ENCODE measurements around the gene ADPRH.
"Not testable (repeated sequence)": the region's sequence is repeated elsewhere in the genome, so short reads cannot be mapped to it uniquely, and the experiment has no call there.

The ADPRH gene

DNA sequence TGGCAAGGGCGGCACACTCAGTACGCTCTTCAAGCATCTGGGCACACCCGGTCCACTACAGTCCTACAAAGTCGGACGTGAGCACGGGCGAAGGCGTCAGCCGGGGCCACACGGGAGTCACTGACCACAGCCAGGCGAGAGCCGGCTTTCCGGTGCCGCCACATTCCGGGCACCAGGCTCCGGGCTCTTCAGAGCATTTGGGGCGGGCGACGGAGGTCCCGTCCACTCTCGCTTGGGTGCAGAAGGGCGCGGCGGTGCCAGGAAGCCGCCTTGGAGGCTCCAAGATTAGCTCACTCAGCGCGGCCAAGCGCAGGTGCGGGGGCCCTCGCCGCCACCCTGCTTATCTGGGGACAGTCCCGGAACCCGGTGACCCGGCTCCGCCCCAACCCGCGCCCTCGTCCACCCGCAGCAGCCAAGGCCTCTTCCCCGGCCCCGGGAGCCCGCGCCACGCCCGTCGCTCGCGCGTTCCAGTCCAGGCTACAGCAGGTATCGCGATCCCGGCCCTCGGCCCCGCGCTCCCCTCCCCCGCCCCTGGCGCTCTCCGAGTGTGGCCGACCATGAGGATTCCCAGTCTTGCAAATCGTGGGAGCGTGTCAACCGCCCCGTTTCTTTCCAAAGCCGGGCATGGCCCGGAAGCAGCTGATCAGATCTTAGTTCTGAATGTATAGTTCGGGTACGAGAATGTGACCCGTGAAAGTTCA is at the start of gene ADPRH:
Gene ADPRH (plus strand): TSS at position 127 of the 701 bp plus-strand sequence. CDS start 2,678 bp downstream, outside the sequence.
- H3K4me1 Mint-ChIP-seq = peaks cover 26% of the 10 kb centered on the region
- peak; percentile 72 for DNase-seq
- H3K36me3 Mint-ChIP-seq (ENCODE audit: low read depth) = peaks cover 4% of the 10 kb centered on the region
- peak within 1 kb of the TSS; percentile 92 for H3K27ac Mint-ChIP-seq
- H3K9me3 Mint-ChIP-seq = no peaks in the 10 kb centered on the region
- peak within 1 kb of the TSS; percentile 84 for H3K4me3 Mint-ChIP-seq
- H3K27me3 Mint-ChIP-seq = peaks cover 6% of the 10 kb centered on the region
- peak; percentile 72 for ATAC-seq

DNA sequence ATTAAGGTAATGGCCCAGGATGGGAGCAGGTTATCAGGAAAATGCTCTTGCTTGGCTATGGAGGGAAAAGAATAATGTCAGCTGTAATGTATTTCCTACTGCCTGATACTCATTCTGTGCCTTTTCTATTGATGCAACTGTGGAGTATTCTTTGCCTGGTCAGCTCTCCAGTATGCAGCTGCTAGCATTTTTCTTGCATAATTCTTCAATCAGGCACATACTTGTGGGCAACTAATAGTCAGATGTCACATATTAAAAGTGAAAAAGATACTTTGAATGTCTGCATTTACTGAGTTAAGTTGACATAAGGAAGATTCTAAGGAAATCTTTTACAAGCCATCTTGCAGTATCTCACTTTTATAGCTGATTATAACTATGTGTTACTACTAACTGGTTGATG is 49.4 kb upstream of the ADPRH start:
- H3K27ac Mint-ChIP-seq = no peak overlapping the region
- H3K4me1 Mint-ChIP-seq = no peaks in the 10 kb centered on the region
- H3K27me3 Mint-ChIP-seq = no peaks in the 10 kb centered on the region
- peaks cover 11% of the 10 kb centered on the region for H3K36me3 Mint-ChIP-seq (ENCODE audit: low read depth)
- DNase-seq (no peak), ATAC-seq (no peak)
- H3K9me3 Mint-ChIP-seq = no peaks in the 10 kb centered on the region
- H3K4me3 Mint-ChIP-seq = no peak overlapping the region

DNA sequence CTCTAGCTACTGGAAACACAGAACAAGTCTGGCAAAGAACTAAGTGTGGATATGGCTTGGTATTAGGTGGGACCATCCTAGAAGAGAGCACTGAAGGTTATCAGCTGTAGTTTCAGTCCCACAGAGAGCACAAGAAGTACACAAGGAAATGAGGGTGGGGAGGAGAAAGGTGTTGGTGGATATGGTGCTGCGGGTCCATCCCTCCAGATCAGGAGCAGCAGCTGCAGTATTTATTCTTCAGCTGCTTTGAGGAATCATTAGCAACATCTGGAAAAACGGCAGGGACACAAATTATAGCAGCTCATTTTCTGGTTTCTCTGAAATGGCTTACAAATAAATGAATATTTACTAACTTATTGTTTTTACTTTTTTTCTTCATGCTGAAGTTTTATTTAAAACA is 48.8 kb upstream of the ADPRH start:
- H3K36me3 Mint-ChIP-seq (ENCODE audit: low read depth) = peaks cover 9% of the 10 kb centered on the region
- DNase-seq = no peak
- no peak overlapping the region for H3K27ac Mint-ChIP-seq
- H3K4me3 Mint-ChIP-seq = no peak overlapping the region
- ATAC-seq = no peak
- no peaks in the 10 kb centered on the region for H3K4me1 Mint-ChIP-seq
- no peaks in the 10 kb centered on the region for H3K9me3 Mint-ChIP-seq
- H3K27me3 Mint-ChIP-seq = no peaks in the 10 kb centered on the region

DNA sequence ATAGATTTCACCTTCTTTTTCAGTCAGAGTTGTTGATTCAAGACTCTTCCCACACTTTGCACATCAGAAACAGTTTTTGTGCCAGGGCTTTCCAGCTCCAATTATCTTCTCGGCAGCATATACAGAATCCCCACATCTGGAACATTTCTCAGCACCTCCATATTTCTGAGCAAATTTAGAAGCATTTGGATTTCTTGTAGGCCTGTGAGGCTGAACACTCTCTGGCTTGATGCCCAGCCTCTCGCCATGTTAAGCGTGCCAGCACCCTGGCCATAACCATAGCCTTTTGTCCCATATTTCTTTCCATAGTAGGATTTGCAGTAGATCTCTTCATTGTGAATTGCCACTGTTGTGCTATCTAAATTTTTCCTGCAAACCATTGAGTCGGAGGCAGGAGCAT is 48.1 kb upstream of the ADPRH start:
- Mint-ChIP-seq H3K4me3 (no peak overlapping the region), H3K4me1 (no peaks in the 10 kb centered on the region), H3K27ac (no peak overlapping the region), H3K9me3 (no peaks in the 10 kb centered on the region), H3K27me3 (no peaks in the 10 kb centered on the region), H3K36me3 (ENCODE audit: low read depth) (peaks cover 4% of the 10 kb centered on the region)
- no peak for ATAC-seq
- no peak for DNase-seq

DNA sequence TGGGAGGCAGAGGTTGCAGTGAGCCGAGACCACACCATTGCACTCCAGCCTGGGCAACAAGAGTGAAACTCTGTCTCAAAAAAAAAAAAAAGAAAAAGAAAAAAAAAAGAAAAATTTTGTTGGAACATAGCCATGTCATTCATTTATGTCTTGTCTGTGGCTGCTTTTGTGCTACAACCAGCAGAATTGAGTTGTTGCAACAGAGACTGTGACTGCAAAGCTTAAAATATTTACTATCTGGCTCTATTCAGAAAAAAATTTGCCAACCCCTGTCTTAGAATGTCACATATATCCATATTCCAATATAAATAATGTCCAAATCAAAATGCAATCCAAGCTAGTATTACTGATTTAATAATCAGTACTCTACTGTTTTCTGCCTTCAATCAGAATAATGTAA is 45.0 kb upstream of the ADPRH start:
- Mint-ChIP-seq H3K27ac (no peak overlapping the region), H3K4me1 (peaks cover 5% of the 10 kb centered on the region), H3K36me3 (ENCODE audit: low read depth) (peaks cover 3% of the 10 kb centered on the region), H3K27me3 (no peaks in the 10 kb centered on the region), H3K4me3 (no peak overlapping the region), H3K9me3 (no peaks in the 10 kb centered on the region)
- no peak for ATAC-seq
- no peak for DNase-seq

DNA sequence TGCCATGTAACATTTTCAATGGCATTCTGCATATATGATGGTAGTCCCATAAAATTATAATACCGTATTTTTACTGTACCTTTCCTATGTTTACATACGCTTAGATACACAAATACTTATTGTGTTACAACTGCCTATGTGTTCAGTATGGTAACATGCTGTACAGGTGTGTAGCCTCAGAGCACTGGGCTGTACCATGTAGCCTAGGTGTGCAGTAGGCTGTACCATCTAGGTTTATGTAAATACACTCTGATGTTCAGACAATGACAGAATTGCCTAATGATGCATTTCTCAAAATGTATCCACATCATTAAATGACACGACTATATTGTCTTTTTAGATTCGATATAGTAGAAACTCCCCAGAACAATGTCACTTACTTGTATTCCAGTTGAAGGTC is 42.5 kb upstream of the ADPRH start:
- Mint-ChIP-seq H3K4me3 (no peak overlapping the region), H3K27me3 (no peaks in the 10 kb centered on the region), H3K9me3 (no peaks in the 10 kb centered on the region), H3K4me1 (peaks cover 13% of the 10 kb centered on the region), H3K36me3 (ENCODE audit: low read depth) (no peaks in the 10 kb centered on the region), H3K27ac (no peak overlapping the region)
- ATAC-seq (no peak), DNase-seq (no peak)

DNA sequence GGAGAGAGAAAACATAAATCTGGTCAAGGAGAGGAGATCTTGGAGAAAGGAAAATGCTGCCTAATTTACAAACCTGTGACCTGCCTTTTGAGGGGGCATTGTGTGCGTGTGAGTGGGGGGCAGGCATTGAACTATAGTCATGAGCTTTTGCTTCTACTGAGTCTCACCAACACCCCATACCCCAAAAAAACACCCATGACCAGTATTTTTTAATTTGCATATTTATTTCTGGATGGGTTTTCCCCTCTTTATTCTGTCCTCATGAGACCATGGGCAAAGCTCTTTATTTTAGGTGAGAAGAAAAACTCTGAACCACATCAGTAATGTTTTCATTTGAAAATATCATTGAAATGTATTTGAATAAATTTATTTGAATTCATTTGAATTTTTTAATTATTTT is 40.5 kb upstream of the ADPRH start:
- Mint-ChIP-seq H3K27me3 (no peaks in the 10 kb centered on the region), H3K9me3 (peaks cover 3% of the 10 kb centered on the region), H3K4me3 (no peak overlapping the region), H3K4me1 (peaks cover 22% of the 10 kb centered on the region), H3K36me3 (ENCODE audit: low read depth) (peaks cover 4% of the 10 kb centered on the region), H3K27ac (no peak overlapping the region)
- DNase-seq = no peak
- ATAC-seq = no peak

DNA sequence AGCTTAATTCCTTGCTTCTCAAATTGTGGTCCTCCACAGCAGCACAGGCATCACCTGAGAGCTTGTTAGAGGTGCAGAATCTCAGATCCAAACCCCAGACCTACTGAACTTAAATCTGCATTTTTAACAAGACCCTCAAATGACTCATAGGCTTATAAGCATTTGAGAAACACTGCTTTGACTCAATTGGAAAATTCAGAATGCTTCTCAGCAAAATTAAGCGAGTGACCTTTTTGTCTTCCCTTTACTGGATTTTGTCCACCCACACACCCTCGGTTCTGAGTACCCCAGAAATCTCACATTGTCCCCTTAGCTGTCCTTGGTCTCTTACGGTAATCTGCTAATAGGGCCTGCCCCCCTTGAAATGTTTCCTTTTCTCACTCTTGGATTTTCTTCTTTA is 37.7 kb upstream of the ADPRH start:
- Mint-ChIP-seq H3K27ac (peak overlapping the region; percentile 19), H3K4me1 (peaks cover 22% of the 10 kb centered on the region), H3K4me3 (peak overlapping the region; percentile 0), H3K36me3 (ENCODE audit: low read depth) (peaks cover 7% of the 10 kb centered on the region), H3K27me3 (no peaks in the 10 kb centered on the region), H3K9me3 (peaks cover 3% of the 10 kb centered on the region)
- DNase-seq (peak; percentile 16), ATAC-seq (peak; percentile 81)

DNA sequence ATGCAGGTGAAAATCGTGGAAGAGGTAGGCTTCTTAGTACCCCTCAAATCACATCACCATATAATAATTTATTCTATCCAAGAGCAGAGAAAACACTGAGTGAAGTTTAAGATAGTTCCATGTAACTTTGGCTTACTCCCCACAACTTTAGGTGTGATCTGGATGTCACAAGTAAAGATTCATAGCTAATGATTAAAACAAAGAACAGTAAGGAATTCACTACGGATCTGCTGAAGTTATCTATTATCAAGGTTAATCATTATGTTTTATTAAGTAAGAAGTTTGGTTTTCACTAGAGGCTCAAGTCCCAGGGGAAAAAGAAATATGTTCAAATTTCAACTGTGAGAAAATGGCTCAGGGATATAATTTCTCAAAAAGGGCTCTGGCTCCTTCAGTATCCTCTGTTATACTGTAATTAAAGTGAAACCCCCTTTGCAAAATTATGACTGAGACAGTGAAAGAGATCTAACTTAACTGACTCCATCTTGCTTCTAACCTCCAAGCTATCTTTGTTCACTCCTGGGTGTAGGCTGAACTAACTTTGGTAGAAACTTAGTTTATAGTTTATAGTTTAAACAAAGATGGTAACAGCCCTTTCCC is 37.0 kb upstream of the ADPRH start:
- Mint-ChIP-seq H3K27me3 (no peaks in the 10 kb centered on the region), H3K4me3 (no peak overlapping the region), H3K36me3 (ENCODE audit: low read depth) (peaks cover 7% of the 10 kb centered on the region), H3K4me1 (peaks cover 22% of the 10 kb centered on the region), H3K9me3 (peaks cover 3% of the 10 kb centered on the region), H3K27ac (peak overlapping the region; percentile 19)
- DNase-seq = no peak
- no peak for ATAC-seq

DNA sequence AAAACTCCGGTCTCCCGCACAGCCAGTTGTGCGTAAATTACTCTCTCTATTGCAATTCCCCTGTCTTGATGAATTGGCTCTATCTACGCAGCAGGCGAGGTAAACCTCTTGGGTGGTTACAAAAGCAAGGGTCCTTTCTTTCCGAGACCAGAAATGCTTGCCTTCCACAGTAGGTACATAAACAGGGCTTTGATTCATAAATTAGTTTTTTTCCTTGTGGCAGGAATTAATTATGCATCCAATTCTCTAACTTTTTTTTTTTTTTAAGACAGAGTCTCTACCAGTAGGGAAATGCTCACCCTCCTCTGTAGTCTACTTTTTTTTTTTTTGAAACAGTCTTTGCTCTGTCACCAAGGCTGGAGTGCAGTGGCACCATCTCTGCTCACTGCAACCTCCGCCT is 36.1 kb upstream of the ADPRH start:
- peaks cover 22% of the 10 kb centered on the region for H3K4me1 Mint-ChIP-seq
- H3K27me3 Mint-ChIP-seq = no peaks in the 10 kb centered on the region
- H3K27ac Mint-ChIP-seq = peak overlapping the region; percentile 22
- H3K4me3 Mint-ChIP-seq = no peak overlapping the region
- H3K9me3 Mint-ChIP-seq = peaks cover 3% of the 10 kb centered on the region
- peaks cover 7% of the 10 kb centered on the region for H3K36me3 Mint-ChIP-seq (ENCODE audit: low read depth)
- DNase-seq (no peak), ATAC-seq (no peak)

DNA sequence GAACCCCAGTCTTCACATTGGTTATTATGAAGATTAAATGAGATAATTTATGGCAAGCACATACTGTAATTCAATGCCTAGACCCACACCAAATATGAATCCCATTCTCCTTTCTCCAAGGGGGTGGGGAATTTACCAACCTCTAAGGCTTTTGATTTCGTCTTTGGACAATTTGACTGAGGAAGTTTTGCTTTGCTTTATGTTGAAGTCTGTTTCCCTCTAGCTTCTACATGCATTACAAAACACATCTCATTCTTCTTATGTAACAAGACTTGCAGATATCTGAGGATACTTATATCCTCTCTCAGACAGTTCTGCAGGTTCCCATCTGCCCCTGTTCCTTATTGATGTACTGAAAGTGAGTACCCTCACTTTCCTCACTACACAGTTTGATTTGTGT is 32.1 kb upstream of the ADPRH start:
- Mint-ChIP-seq H3K4me1 (peaks cover 4% of the 10 kb centered on the region), H3K36me3 (ENCODE audit: low read depth) (peaks cover 7% of the 10 kb centered on the region), H3K4me3 (no peak overlapping the region), H3K9me3 (peaks cover 3% of the 10 kb centered on the region), H3K27ac (no peak overlapping the region), H3K27me3 (no peaks in the 10 kb centered on the region)
- DNase-seq (no peak), ATAC-seq (no peak)

DNA sequence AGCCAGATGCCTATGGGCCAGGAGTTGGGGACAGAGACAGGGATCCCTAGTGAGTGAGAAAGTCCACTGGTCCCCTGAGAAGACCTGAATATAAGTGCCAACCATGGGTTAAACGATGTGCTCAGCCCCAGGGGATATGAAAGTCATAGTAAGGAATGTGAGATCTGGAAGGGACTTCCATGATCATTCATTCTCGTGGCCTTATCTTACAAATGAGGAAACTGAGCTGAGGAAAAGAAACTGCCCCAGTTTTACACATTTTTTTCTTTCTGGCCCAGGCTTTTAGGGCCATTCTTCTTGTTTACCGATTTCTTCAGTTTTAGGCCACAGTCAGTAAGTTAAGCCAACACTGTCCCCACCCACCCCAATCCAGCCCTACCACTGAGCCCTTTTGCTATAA is 31.0 kb upstream of the ADPRH start:
- Mint-ChIP-seq H3K9me3 (no peaks in the 10 kb centered on the region), H3K4me3 (no peak overlapping the region), H3K27me3 (no peaks in the 10 kb centered on the region), H3K36me3 (ENCODE audit: low read depth) (peaks cover 3% of the 10 kb centered on the region), H3K4me1 (no peaks in the 10 kb centered on the region), H3K27ac (no peak overlapping the region)
- ATAC-seq (no peak), DNase-seq (no peak)

DNA sequence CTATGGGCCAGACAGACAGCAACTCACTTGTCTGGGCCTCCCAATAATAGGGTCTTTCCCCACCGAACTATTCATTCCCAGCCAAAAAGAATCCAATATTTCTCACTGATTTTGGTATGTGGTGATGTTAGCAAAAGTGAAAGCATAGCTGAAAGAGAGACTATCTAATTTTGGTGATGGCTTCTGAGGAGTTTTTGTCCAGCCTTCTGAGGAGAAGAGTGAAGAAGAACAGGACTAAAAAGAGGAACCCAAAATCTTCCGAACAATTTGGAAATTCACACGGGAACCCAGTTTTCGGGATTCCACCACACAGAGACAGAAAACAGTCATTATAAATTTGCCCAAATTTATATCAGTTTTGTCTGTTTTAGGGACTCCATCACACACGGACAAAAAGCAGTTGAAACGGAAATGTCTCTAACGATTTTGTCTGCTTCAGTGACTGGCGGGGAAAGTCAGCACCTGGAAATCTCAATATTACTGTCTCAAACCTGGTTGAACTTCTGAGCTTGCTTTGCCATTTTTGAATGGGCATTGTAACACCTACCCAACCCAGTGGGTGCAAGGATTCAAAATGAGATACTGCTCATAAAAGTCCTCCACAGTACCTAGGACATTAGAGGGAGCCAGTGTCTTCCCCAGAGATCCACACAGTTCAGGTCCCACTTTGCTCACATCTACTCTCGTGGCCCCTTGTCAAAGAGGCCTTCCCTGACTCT is 28.9 kb upstream of the ADPRH start:
- Mint-ChIP-seq H3K4me3 (no peak overlapping the region), H3K9me3 (no peaks in the 10 kb centered on the region), H3K36me3 (ENCODE audit: low read depth) (no peaks in the 10 kb centered on the region), H3K27me3 (no peaks in the 10 kb centered on the region), H3K4me1 (peaks cover 6% of the 10 kb centered on the region), H3K27ac (peak overlapping the region; percentile 46)
- ATAC-seq (no peak), DNase-seq (no peak)

DNA sequence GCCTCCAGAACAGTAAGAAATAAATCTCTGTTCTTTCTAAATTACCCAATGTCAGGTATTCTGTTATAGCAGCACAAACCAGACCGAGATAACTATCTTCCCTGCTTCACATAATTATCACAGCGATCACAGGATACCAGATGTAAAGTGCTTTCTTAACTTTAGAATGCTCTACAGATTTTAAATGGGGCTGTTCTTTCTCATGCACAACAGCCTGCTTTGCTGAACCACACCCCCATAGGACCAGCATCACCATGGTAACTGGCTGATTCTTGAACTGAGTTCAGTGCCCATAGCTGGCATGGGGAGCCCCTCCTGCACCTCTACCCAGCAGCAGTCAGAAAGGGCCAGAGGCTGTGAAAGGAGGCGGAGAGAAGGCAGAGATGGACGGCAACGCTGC is 27.7 kb upstream of the ADPRH start:
- DNase-seq (no peak), ATAC-seq (peak; percentile 4)
- H3K27me3 Mint-ChIP-seq = peaks cover 5% of the 10 kb centered on the region
- H3K4me3 Mint-ChIP-seq = no peak overlapping the region
- no peak overlapping the region for H3K27ac Mint-ChIP-seq
- H3K9me3 Mint-ChIP-seq = no peaks in the 10 kb centered on the region
- H3K36me3 Mint-ChIP-seq (ENCODE audit: low read depth) = no peaks in the 10 kb centered on the region
- H3K4me1 Mint-ChIP-seq = peaks cover 16% of the 10 kb centered on the region

DNA sequence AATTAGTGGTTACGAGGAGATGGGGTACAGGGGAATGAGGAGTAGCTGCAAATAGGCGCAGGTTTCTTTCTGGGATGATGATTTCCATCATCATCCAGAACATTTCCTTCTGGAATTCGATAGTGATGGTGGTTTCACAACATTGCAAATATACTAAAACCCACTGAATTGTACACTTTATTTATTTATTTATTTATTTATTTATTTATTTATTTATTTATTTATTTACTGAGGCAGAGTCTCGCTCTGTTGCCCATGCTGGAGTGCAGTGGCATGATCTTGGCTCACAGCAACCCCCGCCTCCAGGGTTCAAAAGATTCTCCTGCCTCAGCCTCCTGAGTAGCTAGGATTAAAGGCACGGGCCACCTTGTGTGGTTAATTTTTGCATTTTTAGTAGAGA is 26.4 kb upstream of the ADPRH start:
- not testable (repeated sequence) for H3K4me3 Mint-ChIP-seq; DNase-seq; H3K36me3 Mint-ChIP-seq (ENCODE audit: low read depth); H3K27ac Mint-ChIP-seq; H3K27me3 Mint-ChIP-seq; ATAC-seq; H3K9me3 Mint-ChIP-seq
- peaks cover 28% of the 10 kb centered on the region for H3K4me1 Mint-ChIP-seq
